NCI-H1417 treated with DMSO at 0.1 percent for 48 hours (cell line): ENCODE results near the gene ASXL1.

ENCODE experiments used
- DNase-seq: peaks from one replicate; lab custom pipeline; 2025; lab: John Stamatoyannopoulos, UW

Gene ASXL1

GRCh38 chr20:32440069-32440757, 82.1 kb downstream of the ASXL1 start:
- no peak for DNase-seq

- DNase-seq, result no peak
Observed at GRCh38 chr20:32440758-32441078, 82.6 kb downstream of the ASXL1 start.

GRCh38 chr20:32441638-32442037, 83.5 kb downstream of the ASXL1 start:
- no peak for DNase-seq

- DNase-seq, result no peak
Observed at GRCh38 chr20:32442630-32443373, 84.7 kb downstream of the ASXL1 start.

- no peak for DNase-seq
Observed at GRCh38 chr20:32443386-32443974, 85.3 kb downstream of the ASXL1 start.

- no peak for DNase-seq
Observed at GRCh38 chr20:32444474-32445220, 86.5 kb downstream of the ASXL1 start.

- no peak for DNase-seq
Observed at GRCh38 chr20:32445539-32446273, 87.6 kb downstream of the ASXL1 start.

- DNase-seq, result no peak
Observed at GRCh38 chr20:32446301-32447100, 88.4 kb downstream of the ASXL1 start.

GRCh38 chr20:32447136-32448027, 89.3 kb downstream of the ASXL1 start:
- no peak for DNase-seq

GRCh38 chr20:32448306-32449056, 90.3 kb downstream of the ASXL1 start:
- no peak for DNase-seq

GRCh38 chr20:32449057-32449889, 91.1 kb downstream of the ASXL1 start:
- no peak for DNase-seq

GRCh38 chr20:32449890-32450401, 91.8 kb downstream of the ASXL1 start:
- DNase-seq, result no peak

GRCh38 chr20:32450484-32451061, 92.4 kb downstream of the ASXL1 start:
- no peak for DNase-seq

GRCh38 chr20:32451340-32451681, 93.2 kb downstream of the ASXL1 start:
- no peak for DNase-seq

GRCh38 chr20:32451682-32452461, 93.7 kb downstream of the ASXL1 start:
- DNase-seq, result no peak

- no peak for DNase-seq
Observed at GRCh38 chr20:32452776-32453466, 94.8 kb downstream of the ASXL1 start.
